ENCODE data around the gene DAP3.
"Not testable (repeated sequence)": the region's sequence is repeated elsewhere in the genome, so short reads cannot be mapped to it uniquely, and the experiment has no call there.

Gene DAP3

DNA sequence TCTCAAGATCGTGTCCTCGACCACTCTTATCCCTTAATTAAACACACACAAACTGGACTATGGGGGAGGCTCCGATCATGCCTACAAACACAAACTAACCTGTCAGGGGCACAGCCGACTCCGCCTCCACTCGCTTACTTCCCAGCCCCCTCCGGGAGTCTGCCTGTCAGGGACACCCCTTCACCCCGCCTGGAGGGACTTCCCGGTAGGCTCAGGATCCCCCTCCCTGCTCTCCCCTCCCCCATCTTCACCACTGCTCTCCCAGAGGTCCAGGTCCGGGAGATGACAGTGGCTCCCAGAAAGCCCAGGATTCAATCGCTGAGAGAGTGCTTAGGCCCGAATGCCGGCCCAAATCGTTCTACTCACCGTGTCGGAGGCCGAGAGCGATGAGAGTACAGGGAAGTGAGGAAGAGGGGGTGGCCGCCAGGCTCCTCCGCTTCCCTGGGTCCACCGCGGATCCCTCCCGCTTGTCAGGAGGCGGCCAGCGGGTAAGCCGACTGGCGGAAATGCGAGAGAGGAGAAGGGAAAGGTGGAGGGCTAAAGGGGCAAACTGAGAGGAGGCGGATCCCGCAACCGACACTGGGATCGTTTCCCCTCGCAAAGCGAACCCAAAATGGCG is 1.1 kb upstream of the DAP3 start:
- DNase-seq: not testable (repeated sequence)

DNA sequence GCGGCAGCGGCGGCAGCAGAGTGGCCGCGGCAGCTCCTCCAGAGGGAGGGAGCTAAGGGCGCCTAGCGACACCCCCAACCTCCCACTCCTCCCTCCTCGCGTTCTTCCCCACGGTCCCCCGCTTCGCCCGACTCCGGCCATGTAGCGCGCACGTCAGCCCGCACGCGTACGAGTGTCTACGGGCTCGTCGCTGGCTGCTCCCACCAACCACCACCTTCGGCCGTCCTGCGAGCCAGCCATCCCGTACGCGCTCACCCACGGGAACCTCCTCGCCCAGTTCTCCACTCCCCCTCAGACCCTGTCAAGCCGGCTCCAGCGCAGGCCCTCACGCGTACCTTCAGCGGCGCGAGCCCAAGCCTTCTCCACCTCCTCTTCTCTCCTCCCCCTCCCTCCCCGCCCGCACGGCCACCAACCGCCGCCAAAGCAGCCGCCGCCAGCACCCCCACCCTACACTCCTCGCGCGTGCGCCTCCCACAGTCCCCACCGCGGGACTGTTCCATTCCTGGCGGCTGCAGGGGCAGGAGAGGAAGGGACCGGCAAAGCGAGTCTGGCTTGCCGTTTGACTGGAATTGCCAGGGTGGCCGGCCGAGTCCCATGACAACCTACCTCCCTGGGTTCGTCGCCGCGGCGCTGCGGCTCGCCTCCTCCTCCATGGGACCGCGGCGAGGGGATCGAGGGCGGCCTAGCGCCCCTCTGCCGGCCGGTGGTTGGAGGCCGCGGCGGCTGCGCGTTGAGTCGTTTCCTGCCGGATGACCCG is 389 bp upstream of the DAP3 start, which contains the start of gene YY1AP1:
TSS of gene YY1AP1 (minus strand) at position 451 of the 757 bp plus-strand sequence. CDS start 8,338 bp downstream, outside the sequence.
- DNase-seq: peak; percentile 89 to 91

DNA sequence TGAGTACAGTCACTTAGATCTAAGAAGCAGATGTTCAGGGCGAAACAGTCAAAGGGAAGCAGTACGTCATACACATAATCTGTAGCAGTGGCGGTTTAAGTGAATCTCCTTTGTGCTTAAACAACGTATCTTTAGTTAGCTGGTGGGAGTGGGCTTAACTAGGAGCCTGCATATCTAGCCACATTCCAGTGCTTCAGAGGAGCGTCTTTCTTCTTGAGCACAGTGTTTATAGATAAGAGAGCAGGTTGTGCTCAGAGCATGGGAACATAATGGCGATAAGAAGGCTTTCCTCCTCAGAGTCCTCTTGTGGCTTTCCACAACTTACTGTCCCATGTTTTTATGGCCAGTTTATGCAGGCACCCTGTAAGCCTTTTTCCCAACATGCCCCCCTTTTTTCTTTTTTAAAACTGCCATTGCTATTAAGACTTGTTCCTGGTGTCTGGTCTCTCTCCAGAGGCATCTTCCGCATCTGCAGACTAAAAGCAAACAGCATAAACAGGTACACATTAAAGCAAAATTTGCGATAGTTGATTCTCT is 3.2 kb downstream of the DAP3 start:
- DNase-seq: no peak

DNA sequence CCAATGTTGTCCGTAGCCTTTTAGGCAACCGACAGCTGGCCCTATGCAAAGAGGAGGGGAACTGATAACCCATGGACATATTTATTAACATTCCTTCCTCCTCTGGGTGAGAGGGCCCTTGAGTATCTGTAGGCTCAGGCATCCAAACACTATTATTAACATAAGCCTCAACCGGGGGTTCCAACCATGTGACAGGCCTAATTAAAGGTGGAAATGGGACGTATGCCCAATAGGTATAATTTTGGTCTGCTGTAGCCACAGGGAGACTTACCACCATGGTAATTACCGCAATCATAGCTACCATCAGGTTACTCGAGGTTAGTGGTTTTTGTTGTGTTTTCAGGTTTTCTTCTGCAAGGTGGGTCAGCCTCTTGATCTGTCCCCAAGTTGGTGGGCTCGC is 5.3 kb downstream of the DAP3 start:
- no peak for DNase-seq

DNA sequence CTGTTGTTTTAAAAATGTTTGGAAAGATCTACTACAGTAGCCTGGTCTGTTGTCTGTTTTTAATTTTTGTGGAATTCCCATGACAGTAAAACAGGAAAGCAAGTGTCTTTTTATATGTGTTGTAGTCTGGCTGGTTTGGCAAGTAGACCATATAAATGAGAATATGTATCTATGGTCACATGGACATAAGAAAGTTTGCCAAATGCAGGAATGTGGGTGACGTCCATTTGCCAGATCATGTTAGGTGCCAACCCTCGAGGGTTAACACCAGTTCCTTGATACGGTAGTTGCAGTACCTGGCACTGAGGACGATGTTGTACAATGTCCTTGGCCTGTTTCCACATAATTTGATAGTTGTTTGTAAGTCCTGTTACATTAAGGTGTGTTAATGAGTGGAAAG is 6.2 kb downstream of the DAP3 start:
- no peak for DNase-seq

DNA sequence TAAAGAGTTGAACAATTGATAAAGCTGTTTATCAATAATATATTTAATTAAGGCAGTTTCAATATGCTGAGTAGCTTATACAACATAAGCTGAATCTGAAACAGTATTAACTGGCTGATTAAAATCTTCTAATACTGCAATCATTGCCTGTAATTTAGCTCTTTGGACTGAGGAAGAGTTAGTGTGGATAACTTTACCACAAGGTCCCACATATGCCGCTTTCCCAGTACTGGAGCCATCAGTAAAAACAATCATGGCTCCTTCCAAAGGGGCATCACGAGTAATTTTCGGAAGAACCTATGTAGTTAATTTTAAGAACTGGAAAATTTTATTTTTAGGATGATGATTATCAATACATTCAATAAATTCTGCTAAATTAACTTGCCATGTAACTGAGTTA is 6.7 kb downstream of the DAP3 start:
- DNase-seq: no peak

DNA sequence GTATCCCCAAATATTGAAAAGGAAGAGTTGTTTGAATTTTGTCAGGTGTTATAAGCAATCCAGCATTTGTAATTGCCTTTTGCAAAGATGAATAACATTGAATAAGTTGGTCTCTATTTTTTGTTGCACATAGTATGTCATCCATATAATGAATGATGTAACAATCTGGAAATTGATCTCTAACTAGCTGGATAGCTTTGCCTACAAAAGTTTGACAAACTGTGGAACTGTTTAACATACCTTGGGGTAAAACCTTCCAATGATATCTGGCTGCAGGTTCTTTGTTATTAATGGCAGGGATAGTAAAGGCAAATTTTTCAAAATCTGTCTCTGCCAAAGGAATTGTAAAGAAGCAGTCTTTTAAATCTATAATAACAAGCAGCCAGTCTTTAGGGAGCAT is 7.6 kb downstream of the DAP3 start:
- DNase-seq: no peak

DNA sequence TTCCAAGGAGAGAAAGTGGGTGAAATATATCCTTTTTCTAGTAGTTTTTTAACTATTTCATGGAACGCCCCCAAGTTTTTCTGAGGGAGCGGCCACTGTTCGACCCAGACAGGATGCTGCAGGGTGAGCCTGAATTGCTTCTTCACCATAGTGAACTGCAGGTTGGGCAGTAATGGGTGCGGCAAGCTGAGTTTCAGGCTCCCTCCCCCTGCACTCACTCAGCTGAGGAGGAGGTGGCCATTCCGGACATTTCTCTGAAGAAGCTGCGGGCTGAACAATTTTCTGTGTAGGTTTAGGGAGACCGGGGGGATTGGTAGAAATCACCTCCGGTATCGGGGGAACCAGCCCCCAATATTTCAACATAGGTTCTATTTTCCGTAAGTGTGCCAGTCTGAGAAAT is 8.2 kb downstream of the DAP3 start:
- no peak for DNase-seq

DNA sequence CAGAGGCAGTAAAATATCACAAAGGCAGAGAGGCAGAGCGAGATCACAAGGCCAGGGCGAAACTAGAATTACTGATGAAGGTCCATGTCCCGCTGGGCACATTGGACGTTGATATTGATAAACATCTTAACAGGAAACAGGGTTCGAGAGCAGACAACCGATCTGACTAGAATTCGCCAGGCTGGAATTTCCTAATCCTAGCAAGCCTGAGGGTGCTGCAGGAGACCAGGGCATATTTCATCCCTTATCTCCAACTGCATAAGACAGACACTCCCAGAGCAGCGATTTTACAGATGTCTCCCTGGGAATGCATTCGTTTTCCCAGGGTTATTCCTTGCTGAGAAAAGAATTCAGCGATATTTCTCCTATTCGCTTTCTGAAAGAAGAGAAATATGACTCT is 8.7 kb downstream of the DAP3 start:
- DNase-seq: not testable (repeated sequence)

DNA sequence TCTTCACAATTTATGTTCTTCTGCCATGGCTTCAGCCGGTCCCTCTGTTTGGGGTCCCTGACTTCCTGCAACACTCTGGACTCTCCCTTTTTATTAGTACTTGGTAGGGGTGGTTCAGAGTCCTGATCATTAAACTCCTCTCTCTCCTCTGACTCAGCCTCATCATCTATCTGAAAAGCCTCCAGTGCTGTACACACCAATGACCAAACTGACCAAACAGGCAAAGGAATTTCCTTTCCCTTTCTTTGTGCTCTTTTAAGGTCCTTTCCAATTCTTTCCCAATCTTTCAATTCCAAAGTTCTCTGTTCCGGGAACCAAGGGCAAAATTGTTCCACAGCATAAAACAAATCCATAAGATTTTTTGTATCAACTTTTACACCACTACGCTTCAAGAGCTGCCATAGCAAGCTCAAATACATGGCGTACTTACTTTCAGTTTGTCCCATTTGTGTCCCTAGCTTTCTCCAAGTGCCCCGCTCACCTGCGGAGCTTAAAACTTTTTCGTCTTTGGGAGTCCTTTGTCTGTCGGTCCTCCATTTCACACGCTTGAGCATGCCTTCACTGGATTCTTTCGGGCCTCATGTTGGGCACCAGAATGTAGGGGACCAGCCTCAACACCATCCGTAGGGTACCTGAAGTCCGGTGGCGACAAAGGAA is 9.6 kb downstream of the DAP3 start:
- DNase-seq: no peak

DNA sequence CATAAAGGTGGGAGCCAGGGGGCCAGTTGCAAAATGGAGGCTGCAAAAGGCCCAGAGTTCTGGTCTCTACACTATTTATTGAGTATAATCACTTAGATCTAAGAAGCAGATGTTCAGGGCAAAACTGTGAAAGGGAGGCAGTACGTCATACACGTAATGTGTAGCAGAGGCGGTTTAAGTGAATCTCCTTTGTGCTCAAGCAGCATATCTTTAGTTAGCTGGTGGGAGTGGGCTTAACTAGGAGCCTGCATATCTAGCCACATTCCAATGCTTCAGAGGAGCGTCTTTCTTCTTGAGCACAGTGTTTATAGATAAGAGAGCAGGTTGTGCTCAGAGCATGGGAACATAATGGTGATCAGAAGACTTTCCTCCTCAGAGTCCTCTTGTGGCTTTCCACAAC is 10.2 kb downstream of the DAP3 start:
- DNase-seq: not testable (repeated sequence)

DNA sequence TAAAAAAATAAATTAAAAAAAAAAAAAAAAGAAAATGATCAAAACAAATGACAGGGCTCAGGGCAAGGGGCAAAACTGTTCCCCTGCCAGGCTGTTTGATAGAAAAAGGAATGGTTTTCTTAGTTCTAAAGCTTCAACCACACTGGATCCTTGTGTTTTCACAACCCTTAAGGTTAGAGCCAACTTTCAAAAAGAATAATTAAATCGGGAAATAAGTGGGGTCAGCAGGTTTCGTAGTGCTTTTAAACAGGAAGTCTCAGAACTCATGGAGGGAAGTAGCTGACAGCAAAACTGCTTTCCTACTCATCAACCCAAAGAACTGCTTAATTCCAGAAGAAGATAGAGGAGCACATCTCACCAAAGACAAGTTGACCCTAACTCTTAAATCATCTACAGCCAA is 12.8 kb downstream of the DAP3 start:
- DNase-seq: not testable (repeated sequence)

DNA sequence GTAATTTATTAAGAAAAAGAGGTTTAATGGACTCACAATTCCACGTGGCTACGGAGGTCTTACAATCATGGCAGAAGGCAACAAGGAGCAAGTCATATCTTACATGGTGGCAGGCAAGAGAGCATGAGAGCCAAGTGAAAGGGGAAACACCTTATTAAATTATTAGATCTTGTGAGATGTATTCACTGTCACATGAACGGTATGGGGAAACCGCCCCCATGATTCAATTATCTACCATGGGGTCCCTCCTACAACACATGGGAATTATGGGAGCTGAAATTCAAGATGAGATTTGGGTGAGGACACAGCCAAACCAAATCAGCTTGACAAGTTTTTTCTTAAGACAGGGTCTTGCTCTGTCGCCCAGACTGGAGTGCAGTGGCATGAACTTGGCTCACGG is 14.3 kb downstream of the DAP3 start:
- no peak for DNase-seq

DNA sequence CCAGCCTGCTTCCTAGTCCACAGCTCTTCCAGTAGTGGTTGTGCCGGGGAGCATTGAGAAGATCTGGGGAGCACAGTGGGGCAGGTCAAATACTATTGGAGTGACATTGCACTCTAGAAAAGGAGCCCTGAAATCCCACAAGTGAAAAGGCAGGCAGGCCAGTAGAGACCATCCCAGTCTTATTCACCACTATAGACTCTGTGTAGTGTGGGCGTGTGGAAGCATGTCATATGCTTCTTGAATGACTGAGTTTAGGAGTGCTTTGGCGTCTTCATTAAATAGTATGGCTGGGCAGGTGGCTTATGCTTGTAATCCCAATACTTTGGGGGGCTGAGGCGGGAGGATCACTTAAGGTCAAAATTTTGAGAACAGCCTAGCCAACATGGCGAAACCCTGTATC is 15.5 kb downstream of the DAP3 start:
- not testable (repeated sequence) for DNase-seq

DNA sequence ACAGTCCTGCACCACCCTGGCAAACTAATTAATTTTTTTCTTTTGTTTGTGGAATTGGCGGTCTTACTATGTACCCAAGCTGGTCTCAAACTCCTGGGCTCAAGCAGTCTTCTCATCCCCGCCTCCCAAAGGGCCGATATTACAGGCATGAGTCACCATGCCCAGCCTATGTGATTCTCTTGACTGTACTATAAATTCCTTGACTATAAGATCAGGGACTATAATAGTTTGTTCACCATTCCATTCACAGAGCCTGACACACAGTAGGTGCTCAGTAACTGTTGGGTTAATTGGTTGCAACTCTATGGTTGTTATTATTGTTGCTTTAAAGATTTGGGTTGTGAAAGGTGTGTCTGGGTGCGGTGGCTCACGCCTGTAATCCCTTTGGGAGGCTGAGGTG is 17.2 kb downstream of the DAP3 start:
- DNase-seq: no peak

DNA sequence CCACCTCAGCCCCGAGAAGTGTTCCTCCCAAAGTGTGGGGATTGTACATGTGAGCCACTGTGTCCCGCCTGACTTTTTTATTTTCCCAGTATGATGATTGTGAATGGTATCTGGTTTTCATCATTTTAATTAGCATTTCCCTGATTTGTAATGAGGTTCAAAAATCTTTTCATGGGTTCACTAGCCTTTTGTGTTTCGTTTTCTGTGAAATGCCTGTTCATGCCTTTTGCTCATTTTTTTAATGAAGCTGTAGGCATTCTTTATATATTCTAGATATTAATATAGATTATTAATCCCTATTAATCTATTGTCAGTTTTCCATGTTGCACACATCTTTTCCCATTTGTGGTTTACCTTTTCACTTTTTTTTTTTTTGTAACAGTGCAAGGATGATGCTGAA is 20.5 kb downstream of the DAP3 start:
- DNase-seq: no peak

DNA sequence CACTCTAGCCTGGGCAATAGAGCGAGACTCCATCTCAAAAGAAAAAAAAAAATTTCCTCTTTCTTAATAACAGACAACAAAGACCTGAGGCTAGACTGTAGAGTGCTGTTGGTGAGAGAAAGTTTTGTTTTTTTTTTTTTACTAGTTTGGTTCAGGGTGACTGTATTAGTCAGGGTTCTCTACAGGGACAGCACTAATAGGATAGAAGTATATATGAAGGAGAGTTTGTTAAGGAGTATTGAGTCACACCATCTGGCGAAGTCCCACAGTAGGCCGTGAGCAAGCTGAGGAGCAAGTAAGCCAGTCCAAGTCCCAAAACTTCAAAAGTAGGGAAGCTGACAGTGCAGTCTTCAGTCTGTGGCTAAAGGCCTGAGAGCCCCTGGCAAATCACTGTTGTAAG is 22.6 kb downstream of the DAP3 start:
- DNase-seq: not testable (repeated sequence)

DNA sequence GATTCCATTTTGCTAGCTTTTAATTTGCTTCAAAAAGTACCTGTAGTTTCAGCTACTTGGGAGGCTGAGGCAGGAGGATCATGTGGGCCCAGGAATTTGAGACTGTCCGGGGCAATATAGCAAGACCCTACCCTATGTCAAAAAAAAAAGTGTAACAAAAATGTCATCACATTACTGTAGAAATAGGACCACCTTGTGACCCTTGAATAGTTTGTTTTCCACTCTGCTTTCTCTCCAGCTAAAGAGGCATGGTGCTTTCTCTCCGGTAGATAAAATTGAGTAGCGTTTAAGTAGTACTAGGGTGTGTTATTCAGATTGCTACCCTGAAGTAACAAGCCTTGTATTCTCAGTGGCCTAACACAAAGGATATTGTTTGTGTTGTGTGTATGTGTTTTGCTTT is 23.7 kb downstream of the DAP3 start:
- peak in 1 of 2 donors; percentile 12 for DNase-seq

DNA sequence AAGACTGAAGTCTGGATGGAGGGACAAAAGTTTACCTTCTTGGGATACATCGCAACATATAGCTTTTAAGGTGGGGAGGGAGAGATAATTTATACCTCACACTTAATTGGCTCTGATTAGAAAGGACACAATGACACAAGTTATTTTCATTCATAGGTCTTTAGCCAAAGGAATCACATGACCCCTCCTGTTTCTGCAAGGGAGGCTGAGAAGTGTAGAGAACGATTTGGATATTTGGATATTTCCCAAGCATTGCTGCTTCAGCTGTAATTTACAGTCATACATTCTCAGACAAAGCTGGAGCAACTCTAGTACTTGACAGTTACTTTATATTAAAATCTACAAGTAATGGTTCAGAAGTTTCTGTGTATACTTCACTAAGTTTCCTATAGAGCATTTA is 24.2 kb downstream of the DAP3 start:
- DNase-seq: no peak

DNA sequence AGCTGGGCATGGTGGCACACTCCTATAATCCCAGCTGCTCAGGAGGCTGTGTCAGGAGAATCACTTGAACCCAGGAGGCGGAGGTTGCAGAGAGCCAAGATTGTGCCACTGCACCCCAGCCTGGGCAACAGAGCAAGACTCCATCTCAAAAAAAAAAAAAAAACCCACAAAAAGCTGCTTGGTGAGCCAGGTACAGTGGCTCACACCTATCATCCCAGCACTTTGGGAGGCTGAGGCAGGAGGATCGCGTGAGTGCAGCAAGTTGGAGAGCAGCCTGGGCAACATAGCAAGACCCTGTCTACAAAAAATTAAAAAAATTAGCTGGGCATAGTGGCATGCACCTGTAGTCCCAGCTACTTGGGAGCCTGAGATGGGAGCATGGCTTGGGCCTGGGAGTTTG is 26.2 kb downstream of the DAP3 start:
- not testable (repeated sequence) for DNase-seq

DNA sequence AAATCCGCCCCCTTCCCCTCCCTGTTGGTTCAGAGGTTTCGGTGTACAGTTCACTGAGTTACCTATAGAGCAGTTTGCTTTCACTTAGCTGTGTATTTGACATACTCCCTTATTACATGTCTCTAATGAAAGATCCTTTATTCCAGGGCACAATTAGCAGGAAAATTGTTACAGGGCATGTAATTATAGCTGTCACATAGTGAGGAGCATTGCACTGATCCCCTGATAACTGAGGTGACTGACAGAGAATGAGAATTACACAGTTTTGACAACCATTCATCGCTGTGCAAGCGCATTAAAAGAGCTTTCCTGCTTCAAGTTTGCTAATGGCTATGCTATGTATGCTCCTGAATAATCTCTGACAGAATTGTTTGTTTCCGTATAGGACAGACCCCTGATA is 26.9 kb downstream of the DAP3 start:
- DNase-seq: no peak

DNA sequence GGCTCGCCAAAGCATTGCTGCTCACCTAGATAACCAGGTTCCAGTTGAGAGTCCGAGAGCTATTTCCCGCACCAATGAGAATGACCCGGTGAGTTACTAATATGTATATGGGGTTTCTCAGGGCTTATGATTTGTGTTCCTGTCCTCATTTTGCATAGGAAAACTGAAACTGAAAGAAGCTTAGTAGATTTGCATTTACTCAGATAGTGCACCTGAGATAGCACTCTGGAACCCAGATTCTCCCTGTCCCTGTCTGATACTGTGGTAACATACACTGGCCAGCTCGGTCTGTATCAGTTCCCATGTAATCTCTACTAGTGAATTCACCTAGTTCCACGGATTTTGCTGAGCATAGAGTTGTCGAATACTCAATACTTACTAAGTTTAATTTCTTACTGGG is 28.1 kb downstream of the DAP3 start:
- DNase-seq: no peak

DNA sequence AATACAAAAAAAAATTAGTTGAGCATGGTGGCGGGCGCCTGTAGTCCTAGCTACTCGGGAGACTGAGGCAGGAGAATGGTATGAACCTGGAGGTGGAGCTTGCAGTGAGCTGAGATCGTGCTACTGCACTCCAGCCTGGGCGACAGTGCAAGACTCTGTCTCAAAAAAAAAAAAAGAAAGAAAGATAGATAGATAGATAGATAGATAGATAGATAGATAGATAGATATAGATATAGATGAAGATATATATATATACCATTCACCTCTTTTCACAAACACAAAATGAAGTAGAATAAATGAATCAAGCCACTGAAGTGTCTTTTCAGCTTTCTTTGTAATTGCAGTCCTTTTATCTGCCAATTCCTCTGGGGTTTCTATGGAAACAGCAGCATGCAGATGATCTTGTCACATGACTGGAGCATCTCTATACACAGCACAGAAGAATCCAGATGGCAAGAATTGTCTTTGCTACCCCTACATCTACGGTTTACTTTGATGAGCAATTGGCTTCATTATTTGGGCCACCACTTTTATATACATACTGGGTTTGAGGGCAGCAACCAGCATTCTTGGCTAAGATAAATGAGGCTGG is 29.7 kb downstream of the DAP3 start:
- not testable (repeated sequence) for DNase-seq
